Measurements from ENCODE around the gene TNK2.
"Not testable (repeated sequence)": the region's sequence is repeated elsewhere in the genome, so short reads cannot be mapped to it uniquely, and the experiment has no call there.

Gene TNK2

GRCh38 chr3:195870442-195870841 is 37.9 kb downstream of the TNK2 start:
- no peak for DNase-seq (ENCODE audit: low read depth in 3 of 3)

- no peak for DNase-seq (ENCODE audit: low read depth in 3 of 3)
Measured at GRCh38 chr3:195869413-195870001, 38.8 kb downstream of the TNK2 start.

- no peak for DNase-seq (ENCODE audit: low read depth in 3 of 3)
Measured at GRCh38 chr3:195868866-195869412, 39.4 kb downstream of the TNK2 start.

DNA sequence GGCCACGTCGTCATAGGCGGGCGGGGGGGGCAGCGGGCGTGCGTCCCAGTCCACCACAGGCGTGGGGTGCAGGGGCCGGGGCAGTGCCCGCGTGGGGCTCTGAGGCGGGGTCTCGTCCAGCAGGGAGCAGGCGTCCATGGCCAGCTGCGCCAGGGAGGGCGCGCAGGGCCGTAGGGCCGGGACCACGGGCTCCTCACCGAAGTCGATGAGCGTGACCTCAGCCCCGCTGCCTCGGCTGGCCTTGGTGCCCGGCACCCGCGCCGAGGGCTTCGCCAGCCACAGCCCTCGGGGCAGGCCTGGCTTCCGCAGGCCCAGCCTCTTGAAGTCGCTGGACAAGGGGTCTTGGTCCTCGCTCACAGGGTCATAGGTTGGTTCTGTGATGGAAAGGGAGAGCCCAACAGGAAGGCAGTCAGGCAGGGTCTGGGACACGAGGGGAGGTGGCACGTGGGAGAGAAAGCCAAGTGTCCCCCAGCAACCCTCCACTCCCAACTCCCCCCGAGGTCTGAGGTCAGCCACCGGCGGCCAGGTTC is 40.0 kb downstream of the TNK2 start:
- DNase-seq (ENCODE audit: low read depth in 3 of 3) = no peak

DNA sequence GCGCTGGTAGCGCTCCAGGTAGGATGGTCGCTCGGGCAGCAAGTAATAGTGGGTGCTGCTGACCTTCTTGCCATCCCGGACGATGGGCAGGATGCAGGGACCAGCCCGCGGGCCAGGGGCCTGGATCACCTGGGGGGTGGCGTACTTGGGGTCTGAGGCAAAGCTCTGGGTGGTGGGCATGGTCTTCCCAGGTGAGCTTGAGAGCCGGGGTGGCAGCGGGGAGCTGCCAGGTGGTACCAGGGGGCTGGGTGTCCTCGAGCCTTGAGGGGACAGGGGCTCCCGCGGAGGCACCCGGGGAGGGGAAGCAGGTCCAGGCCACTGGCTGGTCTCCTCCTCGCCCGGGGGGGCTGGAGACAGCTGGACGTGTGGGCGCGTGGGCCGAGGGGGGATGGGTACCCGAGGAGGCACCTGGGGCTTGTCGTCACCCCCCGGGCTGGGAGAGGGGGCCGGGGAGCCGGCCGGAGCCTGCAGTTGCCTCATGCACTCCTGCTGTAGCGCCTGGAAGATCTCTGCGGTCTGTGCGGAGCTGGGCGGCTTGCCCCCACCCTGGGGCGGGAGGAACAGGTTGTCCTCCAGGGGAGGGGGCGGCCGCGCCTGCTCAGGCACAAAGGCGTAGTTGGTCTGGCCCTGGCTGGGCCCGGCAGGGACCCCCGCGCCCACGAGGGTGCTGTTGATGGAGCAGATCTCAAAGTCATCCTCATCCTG is 40.6 kb downstream of the TNK2 start:
- no peak for DNase-seq (ENCODE audit: low read depth in 3 of 3)

DNA sequence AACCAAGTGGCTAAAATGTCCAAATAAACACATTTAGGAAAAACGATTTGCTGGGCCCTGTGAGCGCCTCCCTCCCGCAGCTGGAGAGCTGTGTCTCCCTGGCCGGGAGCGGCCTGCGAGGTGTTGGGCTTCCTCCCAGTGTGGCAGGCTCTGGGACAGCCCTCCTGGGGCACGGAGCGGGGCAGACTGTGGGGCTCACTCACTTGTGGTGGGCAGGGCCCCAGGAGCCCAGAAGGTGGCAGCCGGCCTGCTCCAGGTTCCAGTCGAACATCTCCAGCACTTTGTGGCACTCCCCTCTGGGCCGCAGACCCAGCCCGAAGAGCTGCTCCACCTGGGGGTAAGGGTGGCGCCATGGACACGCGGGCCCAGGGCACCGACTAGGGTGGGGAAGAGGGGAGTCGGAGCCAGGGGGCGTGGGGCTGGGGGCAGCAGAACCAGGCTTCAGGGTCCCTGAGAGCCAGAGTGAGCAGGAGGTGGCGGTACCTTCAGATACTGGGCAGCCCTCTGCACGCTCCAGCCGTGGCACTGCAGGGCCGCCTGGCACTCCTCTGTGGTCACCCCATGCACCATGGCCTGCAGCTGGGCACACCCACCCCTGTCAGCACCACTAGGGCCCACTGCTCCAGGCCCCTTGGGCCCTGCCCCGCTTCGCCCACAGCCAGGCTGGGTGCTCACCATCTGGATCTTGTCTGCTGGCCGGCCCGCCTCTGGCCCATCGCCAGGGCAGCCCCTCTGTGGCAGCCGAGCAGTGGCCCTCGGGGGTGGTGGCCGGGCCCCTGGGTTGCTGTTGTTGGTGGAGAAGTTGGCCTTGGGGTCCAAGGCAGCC is 41.5 kb downstream of the TNK2 start:
- no peak for DNase-seq (ENCODE audit: low read depth in 3 of 3)

- no peak for DNase-seq (ENCODE audit: low read depth in 3 of 3)
Measured at GRCh38 chr3:195865752-195866151, 42.6 kb downstream of the TNK2 start.

DNA sequence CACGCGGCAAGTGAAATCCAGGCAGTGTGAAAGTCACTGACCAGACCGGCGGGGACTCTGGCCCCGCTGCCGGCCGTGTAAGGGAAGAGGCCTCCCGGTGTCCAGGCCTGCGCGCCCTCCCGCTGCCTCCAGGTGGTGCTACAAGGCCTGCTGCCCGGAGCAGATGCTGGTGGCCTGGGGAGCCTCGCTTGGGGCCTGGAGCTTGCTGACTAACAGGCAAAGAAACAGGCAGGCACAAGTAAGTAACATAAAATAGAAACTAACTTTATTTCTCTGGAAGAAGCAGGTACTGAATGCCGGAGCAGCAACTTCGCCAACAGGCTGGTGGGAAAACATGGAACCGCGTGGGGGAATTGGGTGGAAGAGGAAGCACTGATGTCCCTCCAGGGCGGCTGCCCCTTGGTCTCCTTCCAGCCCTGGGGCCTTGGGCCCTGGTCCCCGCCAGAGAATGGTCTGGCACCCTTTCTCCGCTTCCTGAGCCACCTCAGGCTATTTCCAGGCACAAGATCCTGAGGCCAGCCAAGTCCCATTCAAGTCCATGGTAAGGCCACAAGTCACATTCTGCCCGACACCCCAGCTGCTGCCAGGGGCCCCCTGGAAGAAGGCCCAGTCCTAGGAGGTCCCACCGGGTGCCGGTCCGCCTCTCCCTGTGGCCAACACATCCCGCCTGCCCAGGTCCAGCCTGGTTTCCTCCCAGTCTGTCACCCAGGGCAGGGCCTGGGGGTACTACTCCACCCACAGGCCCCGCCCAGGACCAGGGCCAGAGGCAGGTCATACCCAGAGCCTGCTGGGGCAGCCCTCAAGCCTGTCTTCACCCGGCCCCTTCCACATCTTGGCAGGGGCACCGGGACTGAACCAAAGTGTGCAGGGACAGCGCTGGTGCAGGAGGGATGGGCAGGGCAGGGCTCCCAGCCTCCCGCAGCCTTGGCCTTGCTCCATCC is 45.0 kb downstream of the TNK2 start:
- peak; percentile 30 to 51 (median 46) for DNase-seq (ENCODE audit: low read depth in 3 of 3)

DNA sequence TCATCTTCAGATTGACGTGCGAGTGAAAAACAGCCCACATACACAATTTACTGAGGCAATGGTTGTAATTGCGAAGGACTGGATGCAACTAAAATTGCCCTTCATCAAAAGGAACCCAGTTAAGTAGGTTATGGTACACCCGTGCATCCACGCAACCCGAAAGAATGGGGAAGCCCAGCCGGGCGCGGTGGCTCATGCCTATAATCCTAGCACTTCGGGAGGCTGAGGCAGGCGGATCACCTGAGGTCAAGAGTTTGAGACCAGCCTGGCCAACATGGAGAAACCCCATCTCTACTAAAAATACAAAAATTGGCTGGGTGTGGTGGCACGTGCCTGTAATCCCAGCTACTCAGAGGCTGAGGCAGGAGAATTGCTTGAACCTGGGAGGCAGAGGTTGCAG is 46.0 kb downstream of the TNK2 start:
- DNase-seq (ENCODE audit: low read depth in 3 of 3) = not testable (repeated sequence)

GRCh38 chr3:195860456-195860855 is 47.9 kb downstream of the TNK2 start:
- DNase-seq (ENCODE audit: low read depth in 3 of 3) = no peak

DNA sequence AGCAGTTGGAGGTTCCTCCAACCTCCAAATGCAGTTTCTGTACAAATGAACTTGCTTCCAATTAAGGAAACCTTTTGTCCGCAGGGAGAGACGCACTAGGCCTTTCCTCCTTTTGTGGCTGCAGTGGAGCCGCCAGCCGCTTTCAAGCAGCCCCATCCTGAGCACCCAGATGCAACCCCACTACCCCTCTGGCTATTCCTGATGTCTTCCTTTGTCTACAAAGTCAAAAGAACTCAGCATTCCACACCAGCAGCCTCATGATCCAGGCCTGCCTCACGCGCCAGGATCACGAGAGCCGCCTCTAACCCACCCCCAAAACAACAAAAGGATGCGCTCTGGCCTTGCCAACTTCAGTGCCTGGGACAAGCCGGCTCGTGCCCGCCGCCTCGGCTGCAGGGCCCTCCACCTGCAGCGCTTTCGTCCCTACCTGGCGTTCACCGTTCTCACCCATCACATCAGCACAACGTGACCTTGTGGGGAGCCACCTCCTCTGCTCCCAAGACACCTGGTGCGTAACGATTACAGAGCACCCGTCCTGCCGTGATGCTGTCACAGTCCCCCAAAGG is 48.4 kb downstream of the TNK2 start:
- DNase-seq (ENCODE audit: low read depth in 3 of 3) = no peak

- peak; percentile 50 to 69 (median 63) for DNase-seq (ENCODE audit: low read depth in 3 of 3)
Measured at GRCh38 chr3:195859061-195859845, 49.1 kb downstream of the TNK2 start.

DNA sequence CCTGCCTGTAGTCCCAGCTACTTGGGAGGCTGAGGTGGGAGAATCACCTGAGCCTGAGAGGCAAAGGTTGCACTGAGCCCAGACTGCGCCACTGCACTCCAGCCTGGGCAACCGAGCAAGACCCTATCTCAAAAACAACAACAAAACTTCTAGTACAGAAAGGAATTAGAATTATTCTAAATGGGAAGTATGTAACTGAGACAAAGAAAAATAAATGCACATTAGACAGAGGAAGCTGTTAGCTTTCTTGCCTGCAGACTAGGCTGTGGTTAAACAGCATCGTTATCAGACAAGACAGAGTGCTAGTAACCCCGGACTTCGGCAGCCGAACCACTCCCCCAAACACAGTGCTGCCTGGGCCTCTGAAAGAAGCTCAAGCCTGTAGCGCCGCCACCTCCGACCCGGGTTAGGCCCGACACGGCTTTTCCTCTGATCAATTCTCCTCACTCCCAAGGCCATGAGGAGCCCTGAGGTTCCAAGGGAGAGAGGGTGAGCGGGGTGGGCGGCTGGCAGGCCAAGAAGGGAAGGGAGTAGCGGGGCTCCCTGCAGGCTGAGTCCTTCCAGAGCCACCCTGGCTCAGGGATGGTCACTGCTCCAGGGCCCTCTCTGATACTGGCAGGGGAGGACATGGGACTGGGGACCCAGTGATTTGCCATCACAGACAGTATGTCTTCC is 51.8 kb downstream of the TNK2 start:
- no peak for DNase-seq (ENCODE audit: low read depth in 3 of 3)

GRCh38 chr3:195855471-195856409 is 52.6 kb downstream of the TNK2 start:
- no peak for DNase-seq (ENCODE audit: low read depth in 3 of 3)

DNA sequence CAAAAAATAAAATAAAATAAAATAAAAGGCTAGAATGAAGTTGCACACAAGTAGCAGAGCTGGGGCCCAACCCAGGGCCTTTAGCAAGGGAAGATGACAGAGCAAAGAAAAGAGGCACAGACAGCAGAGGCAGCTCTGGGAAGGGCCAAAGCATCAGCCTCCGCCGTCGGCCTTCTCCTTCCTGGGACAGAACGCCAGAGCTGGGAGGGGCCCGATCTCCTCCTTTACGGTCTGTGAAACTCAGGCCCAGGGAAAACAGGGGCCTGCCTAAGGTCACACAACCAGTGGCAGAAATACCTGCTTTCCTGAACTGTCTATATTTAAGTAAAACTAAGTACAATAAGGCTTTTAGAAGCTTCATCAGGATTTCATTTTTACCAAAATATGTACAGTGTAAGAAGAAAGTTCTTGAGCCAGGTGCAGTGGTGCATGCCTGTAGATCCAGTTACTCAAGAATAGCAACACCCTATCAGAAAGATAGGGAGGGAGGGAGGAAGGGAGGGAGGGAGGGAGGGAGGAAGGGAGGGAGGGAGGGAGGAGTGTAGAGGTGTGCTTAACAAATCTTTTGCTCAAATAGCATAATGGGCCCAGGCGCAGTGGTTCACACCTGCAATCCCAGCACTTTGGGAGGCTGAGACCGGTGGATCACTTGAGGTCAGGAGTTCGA is 53.6 kb downstream of the TNK2 start:
- DNase-seq (ENCODE audit: low read depth in 3 of 3) = no peak

DNA sequence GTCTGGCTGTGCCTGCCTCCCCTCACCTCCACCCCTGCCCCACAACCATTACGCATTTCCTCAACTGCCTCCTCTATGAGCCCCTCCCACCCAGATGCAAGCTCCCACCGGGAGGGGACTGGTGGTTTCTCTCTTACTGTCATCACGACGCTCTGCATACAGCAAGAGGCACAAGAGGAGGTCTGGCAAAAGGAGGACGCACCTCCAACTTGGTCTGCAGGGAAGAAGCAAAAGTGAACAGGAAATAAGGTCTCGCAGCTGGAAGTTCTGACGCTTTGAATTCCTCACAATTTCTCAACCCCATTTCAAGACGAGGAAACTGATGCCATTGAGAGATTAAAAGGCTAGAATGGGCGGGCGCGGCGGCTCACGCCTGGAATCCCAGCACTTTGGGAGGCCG is 54.4 kb downstream of the TNK2 start:
- DNase-seq (ENCODE audit: low read depth in 3 of 3) = no peak

DNA sequence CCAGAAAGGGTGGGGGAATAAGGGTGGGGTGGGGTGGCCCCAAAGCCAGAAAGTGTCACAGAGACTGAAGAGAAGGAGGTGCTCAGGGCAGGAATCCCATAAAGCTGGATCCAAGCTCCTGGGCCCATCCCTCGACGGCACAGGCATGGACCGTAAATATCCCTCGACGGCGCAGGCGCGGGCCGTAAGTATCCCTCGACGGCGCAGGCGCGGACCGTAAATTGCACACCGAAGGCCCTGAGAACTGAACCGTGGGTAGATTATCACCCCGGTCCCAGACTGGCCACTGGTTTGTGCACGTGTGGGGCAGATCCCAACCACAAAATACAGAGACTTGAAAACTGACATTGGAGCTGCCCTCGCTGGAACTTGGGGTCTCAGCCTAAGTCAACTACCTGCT is 55.3 kb downstream of the TNK2 start:
- DNase-seq (ENCODE audit: low read depth in 3 of 3) = no peak

All from stimulated activated CD4-positive, alpha-beta T cell treated with anti-CD3 and anti-CD28 coated beads, TNF-alpha, amount 100 ng/mL, for 4 hours (primary cell).